ENCODE data around the gene BANP. TPM values are rescaled to one million over a fixed set of nuclear protein-coding genes. Genes with fewer than 3 reads are reported as not detected.

BANP gene
- total and polyA plus RNA-seq, 2 of the 8 experiments (the other 6 are each of a cell fraction or from before 2014, with no cell fraction given) = 25.8 to 39.8 TPM

- TF ChIP-seq KDM4A (IDR thresholded peaks at IDR 0.05; ENCODE audit: low read depth, low read length, severe bottlenecking) = no peak
- no peak for TF ChIP-seq POLR2AphosphoS5 (IDR thresholded peaks at IDR 0.05; ENCODE audit: low read depth, low read length)
- no peak for TF ChIP-seq TEAD4 (IDR thresholded peaks at IDR 0.05; ENCODE audit: low read depth, low read length)
- no peak for TF ChIP-seq CTCF (IDR thresholded peaks at IDR 0.05; ENCODE audit: control extremely low read depth in 1 of 3, insufficient read depth in 1 of 3, low read depth in 1 of 3, low read length in 3 of 3)
- TF ChIP-seq RAD21 (IDR thresholded peaks at IDR 0.05 in 1 of 2, conservative IDR thresholded peaks at IDR 0.05 in 1 of 2; ENCODE audit: low read depth in 2 of 2, low read length in 2 of 2) = no peak
- no peak for TF ChIP-seq GABPA (IDR thresholded peaks at IDR 0.05; ENCODE audit: borderline replicate concordance, insufficient read depth, low read length)
Observed at GRCh38 chr16:88023786-88024185, 72.6 kb downstream of the BANP start (continued).
